Coronary artery (tissue), 2 donors: ENCODE measurements around the gene CER1.

Experiments
- DNase-seq: peaks from one replicate; pipeline ENCODE4 v3.0.0-alpha.2; 2017; ENCODE audit warnings: low spot score
- H3K27ac ChIP-seq, 2 donors: fragments of 200-600 bp; sonication (generic); one replicate each; pipeline ENCODE4 v1.5.1; 2016 to 2019
- H3K4me3 ChIP-seq: fragments of 200-600 bp; sonication (generic); 2 replicates; pipeline ENCODE4 v1.5.1; 2016; ENCODE audit warnings: mild to moderate bottlenecking, moderate library complexity
- TF ChIP-seq, protein P1 (sequence below): fragments of 200-600 bp; sonication (generic); IDR thresholded peaks from one replicate; pipeline ENCODE4 v1.5.1; 2019; ENCODE audit warnings: antibody characterized with exemption

The CER1 gene

GRCh38 chr9:14760060-14760459, 37.5 kb upstream of the CER1 start:
- DNase-seq = no peak
- Histone ChIP-seq H3K4me3 (no peak overlapping the region), H3K27ac (no peak overlapping the region)
- TF ChIP-seq, protein P1, sequence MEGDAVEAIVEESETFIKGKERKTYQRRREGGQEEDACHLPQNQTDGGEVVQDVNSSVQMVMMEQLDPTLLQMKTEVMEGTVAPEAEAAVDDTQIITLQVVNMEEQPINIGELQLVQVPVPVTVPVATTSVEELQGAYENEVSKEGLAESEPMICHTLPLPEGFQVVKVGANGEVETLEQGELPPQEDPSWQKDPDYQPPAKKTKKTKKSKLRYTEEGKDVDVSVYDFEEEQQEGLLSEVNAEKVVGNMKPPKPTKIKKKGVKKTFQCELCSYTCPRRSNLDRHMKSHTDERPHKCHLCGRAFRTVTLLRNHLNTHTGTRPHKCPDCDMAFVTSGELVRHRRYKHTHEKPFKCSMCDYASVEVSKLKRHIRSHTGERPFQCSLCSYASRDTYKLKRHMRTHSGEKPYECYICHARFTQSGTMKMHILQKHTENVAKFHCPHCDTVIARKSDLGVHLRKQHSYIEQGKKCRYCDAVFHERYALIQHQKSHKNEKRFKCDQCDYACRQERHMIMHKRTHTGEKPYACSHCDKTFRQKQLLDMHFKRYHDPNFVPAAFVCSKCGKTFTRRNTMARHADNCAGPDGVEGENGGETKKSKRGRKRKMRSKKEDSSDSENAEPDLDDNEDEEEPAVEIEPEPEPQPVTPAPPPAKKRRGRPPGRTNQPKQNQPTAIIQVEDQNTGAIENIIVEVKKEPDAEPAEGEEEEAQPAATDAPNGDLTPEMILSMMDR = no peak

DNA sequence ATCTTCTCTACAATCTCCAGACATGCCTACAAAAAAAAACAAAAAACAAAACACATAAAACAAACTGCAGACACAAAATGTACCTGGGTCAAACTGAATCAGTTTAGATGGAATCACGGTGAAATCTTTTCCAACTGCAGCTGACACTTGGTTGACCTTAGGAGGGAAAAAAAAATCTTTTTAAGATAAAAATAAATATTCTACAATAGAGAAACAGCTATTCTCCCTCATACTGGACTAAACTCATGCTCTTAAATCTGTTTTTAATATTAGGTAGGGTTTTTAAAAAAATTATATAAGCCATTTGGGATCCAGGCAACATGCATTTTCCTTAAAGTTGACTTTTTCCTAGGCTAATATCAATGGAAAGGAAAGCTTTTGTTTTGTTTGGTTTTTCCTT, 33.8 kb upstream of the CER1 start:
- DNase-seq = no peak
- Histone ChIP-seq H3K4me3 (no peak overlapping the region), H3K27ac (no peak overlapping the region)
- TF ChIP-seq, protein P1 = no peak

DNA sequence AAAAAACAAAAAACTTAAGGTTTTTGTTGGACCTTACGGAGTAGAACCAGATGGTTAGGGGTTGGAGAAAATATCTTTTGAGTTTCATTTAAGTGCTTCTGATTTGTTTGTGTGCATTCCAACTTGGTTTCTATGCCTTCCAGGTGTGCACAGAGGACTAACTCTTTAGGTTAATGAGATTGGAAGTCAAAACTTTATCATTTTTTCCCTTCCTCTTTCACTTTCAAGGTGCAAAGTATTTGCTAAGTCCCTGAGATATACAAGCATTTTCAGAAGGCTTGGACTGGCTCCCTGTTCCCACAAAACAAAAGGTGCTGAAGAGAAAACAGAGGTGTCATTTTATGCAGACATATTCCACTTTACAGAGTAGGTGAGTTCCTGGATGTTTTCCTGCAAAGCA, 30.3 kb upstream of the CER1 start:
- TF ChIP-seq, protein P1 = no peak
- no peak overlapping the region for H3K27ac ChIP-seq
- H3K4me3 ChIP-seq = no peak overlapping the region
- DNase-seq = no peak

GRCh38 chr9:14752271-14752670, 29.7 kb upstream of the CER1 start:
- no peak for DNase-seq
- H3K4me3 ChIP-seq = no peak overlapping the region
- H3K27ac ChIP-seq = no peak overlapping the region
- TF ChIP-seq, protein P1 = no peak

DNA sequence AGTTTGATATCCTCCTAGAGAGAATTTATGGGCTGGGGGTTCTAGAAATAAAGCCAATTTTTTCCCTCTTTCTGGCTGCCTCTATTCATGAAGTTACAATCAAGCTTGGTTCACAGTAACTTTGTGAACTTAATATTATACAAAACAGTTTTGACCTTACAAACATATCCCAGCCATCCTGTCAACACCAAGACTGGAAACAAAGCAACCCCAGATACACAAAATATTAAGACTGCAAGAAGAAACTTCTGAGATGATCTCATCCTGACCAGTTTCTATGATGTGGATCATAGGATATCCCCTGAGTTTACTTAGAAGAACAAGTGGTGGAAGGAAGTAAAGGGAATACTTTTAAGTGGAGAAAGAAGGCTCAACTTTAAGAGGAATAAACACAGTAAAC, 28.3 kb upstream of the CER1 start:
- TF ChIP-seq, protein P1 = no peak
- H3K4me3 ChIP-seq = no peak overlapping the region
- no peak for DNase-seq
- no peak overlapping the region for H3K27ac ChIP-seq

- DNase-seq = no peak
- TF ChIP-seq, protein P1 = no peak
- Histone ChIP-seq H3K4me3 (no peak overlapping the region), H3K27ac (no peak overlapping the region)
Observed at GRCh38 chr9:14749741-14750211, 27.2 kb upstream of the CER1 start.

DNA sequence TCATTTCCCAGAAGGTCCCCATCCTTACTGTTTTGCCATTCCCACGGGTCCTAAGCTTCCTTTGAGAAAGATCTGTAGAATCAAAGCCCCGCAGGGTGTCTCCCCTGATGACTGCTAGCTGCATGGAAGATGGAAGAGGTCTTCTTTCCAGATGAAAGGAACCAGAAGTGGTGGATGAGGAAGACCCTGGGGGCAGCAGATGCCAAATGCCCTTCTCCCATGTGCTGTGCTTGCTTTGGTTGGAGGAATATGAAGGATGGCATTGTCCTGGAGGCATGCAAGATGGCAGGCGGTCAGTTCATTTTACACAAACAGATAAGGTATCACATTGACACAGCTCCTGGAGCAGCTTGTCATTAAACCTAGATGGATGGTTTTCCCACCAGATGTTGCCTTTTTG, 25.8 kb upstream of the CER1 start:
- TF ChIP-seq, protein P1 = no peak
- no peak overlapping the region for H3K4me3 ChIP-seq
- no peak for DNase-seq
- no peak overlapping the region for H3K27ac ChIP-seq
